GM23248 (cell line): ENCODE results near the gene ROPN1L. TPM values are rescaled to one million over a fixed set of nuclear protein-coding genes. Genes with fewer than 3 reads are reported as not detected.

Source experiments
- DNase-seq: peaks from one replicate; pipeline ENCODE4 v3.0.0-alpha.2; 2015
- H2AFZ ChIP-seq: fragments of 200-600 bp; sonication (generic); 2 replicates; pipeline ENCODE4 v1.6.1; 2016; ENCODE audit warnings: antibody characterized with exemption
- H3F3A ChIP-seq: fragments of 200-600 bp; sonication (generic); 2 replicates; pipeline ENCODE4 v1.6.1; 2016; ENCODE audit warnings: mild to moderate bottlenecking, antibody characterized with exemption, mixed run types; ENCODE audit not compliant: insufficient read depth
- H3K27ac ChIP-seq: fragments of 200-600 bp; sonication (generic); 2 replicates; pipeline ENCODE4 v1.5.1; 2016; ENCODE audit warnings: mild to moderate bottlenecking
- H3K27me3 ChIP-seq: fragments of 200-600 bp; sonication (generic); replicated peaks from 2 replicates; pipeline ENCODE4 v1.6.1; 2016; ENCODE audit warnings: mild to moderate bottlenecking; ENCODE audit not compliant: insufficient read depth
- H3K36me3 ChIP-seq: fragments of 200-600 bp; sonication (generic); 2 replicates; pipeline ENCODE4 v1.6.1; 2016; ENCODE audit warnings: low read depth, mild to moderate bottlenecking
- H3K4me1 ChIP-seq: fragments of 200-600 bp; sonication (generic); 2 replicates; pipeline ENCODE4 v1.6.1; 2016; ENCODE audit warnings: mild to moderate bottlenecking; ENCODE audit not compliant: insufficient read depth
- H3K4me2 ChIP-seq: fragments of 200-600 bp; sonication (generic); one replicate; pipeline ENCODE4 v1.6.1; 2016; ENCODE audit warnings: mild to moderate bottlenecking; ENCODE audit not compliant: unreplicated experiment
- H3K4me3 ChIP-seq: fragments of 200-600 bp; sonication (generic); 2 replicates; pipeline ENCODE4 v1.5.1; 2016; ENCODE audit warnings: mild to moderate bottlenecking
- H3K79me2 ChIP-seq: fragments of 200-600 bp; sonication (generic); 2 replicates; pipeline ENCODE4 v1.6.1; 2016; ENCODE audit warnings: mild to moderate bottlenecking; ENCODE audit not compliant: insufficient read depth
- H3K9ac ChIP-seq: fragments of 200-600 bp; sonication (generic); 2 replicates; pipeline ENCODE4 v1.6.1; 2016; ENCODE audit warnings: mild to moderate bottlenecking
- H3K9me2 ChIP-seq: fragments of 200-600 bp; sonication (generic); 2 replicates; pipeline ENCODE4 v1.6.1; 2016; ENCODE audit warnings: mixed run types, mild to moderate bottlenecking, moderate library complexity; ENCODE audit not compliant: insufficient read depth
- H3K9me3 ChIP-seq: fragments of 200-600 bp; sonication (generic); one replicate; pipeline ENCODE4 v1.6.1; 2017; ENCODE audit warnings: low read depth
- H4K20me1 ChIP-seq: fragments of 200-600 bp; sonication (generic); 2 replicates; pipeline ENCODE4 v1.6.0; 2016; ENCODE audit not compliant: insufficient read depth
- EZH2 ChIP-seq: fragments of 200-600 bp; sonication (generic); IDR thresholded peaks from 2 replicates; pipeline ENCODE4 v1.6.1; 2018; ENCODE audit warnings: antibody characterized with exemption, mild to moderate bottlenecking; ENCODE audit not compliant: insufficient read depth, poor library complexity, severe bottlenecking
- EZH2phosphoT487 ChIP-seq: fragments of 200-600 bp; sonication (generic); IDR thresholded peaks from 2 replicates; pipeline ENCODE4 v1.6.1; 2018; ENCODE audit warnings: antibody characterized with exemption, moderate library complexity, mild to moderate bottlenecking, low read depth; ENCODE audit not compliant: insufficient read depth
- WGBS, 2 experiments: methylation state at CpG; one replicate each; pipeline ENCODE4 v1.1.6; 2015 to 2017; ENCODE audit warnings: low lambda C conversion rate in 2 of 2, low coverage in 1 of 2; ENCODE audit errors: missing lambda C conversion rate in 2 of 2; 5-methylcytosine and 5-hydroxymethylcytosine counted together
- in situ Hi-C: fragments of 300-500 bp; cut with MboI; formaldehyde crosslinking; loops from 2 replicates; pipeline ENCODE4 v1.15.0; 2020
- polyA plus RNA-seq: library from polyadenylated mRNA; unstranded; fragments of >200 nt; fragmentation: Nextera tagmentation; extraction: Ambion mirVana; gene quantifications from 2 replicates; pipeline ENCODE4 v1.2.1, GENCODE V29; 2016
- total RNA-seq: library from RNA; depleted of rRNA; stranded (reverse); fragments of >200 nt; shearing (Covaris generic); gene quantifications from 2 replicates; pipeline ENCODE4 v1.2.3, GENCODE V29; 2014

ROPN1L gene
- total and polyA plus RNA-seq, 2 experiments from 2014 or later, result 0.69 to 0.86 TPM

- in situ Hi-C loops, result no loop called here
- H3K4me3 ChIP-seq, result no peak overlapping the region
- no peaks in the 10 kb centered on the region for H3K79me2 ChIP-seq
- peaks cover 24% of the 10 kb centered on the region for H3K4me1 ChIP-seq
- H3K27ac ChIP-seq, result no peak overlapping the region
- no peak overlapping the region for H2AFZ ChIP-seq
- peaks cover 16% of the 10 kb centered on the region for H3F3A ChIP-seq
- DNase-seq, result no peak
- TF ChIP-seq EZH2phosphoT487, result no peak
- TF ChIP-seq EZH2, result no peak
- H3K4me2 ChIP-seq, result no peak overlapping the region
- H4K20me1 ChIP-seq, result no peaks in the 10 kb centered on the region
- 96 to 98% methylated on average over 17 of the region's 17 CpGs for WGBS, 2 experiments
- no peaks in the 10 kb centered on the region for H3K9me3 ChIP-seq
- no peak overlapping the region for H3K9ac ChIP-seq
- no peaks in the 10 kb centered on the region for H3K36me3 ChIP-seq
- no peaks in the 10 kb centered on the region for H3K9me2 ChIP-seq
- no peaks in the 10 kb centered on the region for H3K27me3 ChIP-seq
These were observed 24.9 kb downstream of the ROPN1L start for GRCh38 chr5:10466446-10467073.

GRCh38 chr5:10467281-10468198, 25.9 kb downstream of the ROPN1L start:
- no peak overlapping the region; the same call in 1 of the 2 replicates for H2AFZ ChIP-seq
- H3K4me1 ChIP-seq, result peaks cover 29% of the 10 kb centered on the region
- H3K27ac ChIP-seq, result no peak overlapping the region
- TF ChIP-seq EZH2, result no peak
- TF ChIP-seq EZH2phosphoT487, result no peak
- H3K79me2 ChIP-seq, result no peaks in the 10 kb centered on the region
- in situ Hi-C loops, result no loop called here
- no peak overlapping the region for H3K4me3 ChIP-seq
- DNase-seq, result peak; percentile 54
- no peaks in the 10 kb centered on the region for H3K36me3 ChIP-seq
- peaks cover 16% of the 10 kb centered on the region for H3F3A ChIP-seq
- H3K9ac ChIP-seq, result no peak overlapping the region
- no peaks in the 10 kb centered on the region for H4K20me1 ChIP-seq
- no peaks in the 10 kb centered on the region for H3K9me3 ChIP-seq
- WGBS, 2 experiments, result 82 to 85% methylated on average over 21 of the region's 21 CpGs
- H3K9me2 ChIP-seq, result no peaks in the 10 kb centered on the region
- no peaks in the 10 kb centered on the region for H3K27me3 ChIP-seq
- peak overlapping the region; percentile 28 for H3K4me2 ChIP-seq

- H3K27ac ChIP-seq, result no peak overlapping the region
- in situ Hi-C loops, result no loop called here
- WGBS, 2 experiments, result 92 to 94% methylated on average over 2 of the region's 2 CpGs
These were observed 26.6 kb downstream of the ROPN1L start for GRCh38 chr5:10468256-10468655.

GRCh38 chr5:10469253-10470050, 27.8 kb downstream of the ROPN1L start:
- DNase-seq, result peak; percentile 93
- Histone ChIP-seq H3K9me3 (no peaks in the 10 kb centered on the region), H3K4me3 (peak overlapping the region; percentile 26; the same call in 1 of the 2 replicates), H4K20me1 (no peaks in the 10 kb centered on the region), H2AFZ (no peak overlapping the region), H3K27ac (peak overlapping the region; percentile 64), H3K9ac (no peak overlapping the region), H3K4me1 (peaks cover 35% of the 10 kb centered on the region), H3K4me2 (peak overlapping the region; percentile 31), H3K36me3 (no peaks in the 10 kb centered on the region), H3K9me2 (no peaks in the 10 kb centered on the region), H3K27me3 (no peaks in the 10 kb centered on the region), H3F3A (peaks cover 22% of the 10 kb centered on the region), H3K79me2 (no peaks in the 10 kb centered on the region)
- in situ Hi-C loops, result no loop called here
- 39 to 40% methylated on average over 8 of the region's 8 CpGs for WGBS, 2 experiments
- no peak for TF ChIP-seq EZH2phosphoT487
- no peak for TF ChIP-seq EZH2

More at GRCh38 chr5:10468256-10468655, 26.6 kb downstream of the ROPN1L start:
- Histone ChIP-seq H3F3A (peaks cover 16% of the 10 kb centered on the region), H3K9me2 (no peaks in the 10 kb centered on the region), H3K4me2 (no peak overlapping the region), H3K79me2 (no peaks in the 10 kb centered on the region), H4K20me1 (no peaks in the 10 kb centered on the region), H3K9me3 (no peaks in the 10 kb centered on the region), H3K36me3 (no peaks in the 10 kb centered on the region), H3K9ac (no peak overlapping the region), H2AFZ (no peak overlapping the region), H3K4me3 (no peak overlapping the region), H3K4me1 (peaks cover 29% of the 10 kb centered on the region), H3K27me3 (no peaks in the 10 kb centered on the region)
- DNase-seq, result no peak
- TF ChIP-seq EZH2 (no peak), EZH2phosphoT487 (no peak)
